ENCODE data around the gene KIF26B. TPM values are rescaled to one million over a fixed set of nuclear protein-coding genes. Genes with fewer than 3 reads are reported as not detected.

Gene KIF26B
- polyA plus RNA-seq, 1 of the 3 experiments (the other 2 are of a cell fraction), result 2.6 TPM

GRCh38 chr1:245153081-245153551, 1.7 kb upstream of the KIF26B start:
- peak; percentile 80 for DNase-seq
- H3K79me2 ChIP-seq (ENCODE audit: insufficient read depth), result peaks cover 30% of the 10 kb centered on the region
- ChIA-PET CTCF (interaction anchor here (0.5 to 7.0 kb wide), 108 partner anchors 8 to 1616 kb away, joined by 3 to 83 read pairs (median 3); a partner anchor contains a TSS), POLR2A (interaction anchor here (1.1 to 4.5 kb wide), 6 partner anchors 191 to 853 kb away, joined by 3 to 25 read pairs (median 4); no protein-coding TSS in a partner anchor)
- peaks cover 9% of the 10 kb centered on the region for H3F3A ChIP-seq (replicated peaks; ENCODE audit: insufficient read depth)
- no peaks in the 10 kb centered on the region; the same call in 1 of the 2 replicates for H4K20me1 ChIP-seq (ENCODE audit: insufficient read depth)
- peak overlapping the region; percentile 92 for H3K4me2 ChIP-seq
- H3K27me3 ChIP-seq (ENCODE audit: insufficient read depth), result no peaks in the 10 kb centered on the region
- TF ChIP-seq, protein P1, sequence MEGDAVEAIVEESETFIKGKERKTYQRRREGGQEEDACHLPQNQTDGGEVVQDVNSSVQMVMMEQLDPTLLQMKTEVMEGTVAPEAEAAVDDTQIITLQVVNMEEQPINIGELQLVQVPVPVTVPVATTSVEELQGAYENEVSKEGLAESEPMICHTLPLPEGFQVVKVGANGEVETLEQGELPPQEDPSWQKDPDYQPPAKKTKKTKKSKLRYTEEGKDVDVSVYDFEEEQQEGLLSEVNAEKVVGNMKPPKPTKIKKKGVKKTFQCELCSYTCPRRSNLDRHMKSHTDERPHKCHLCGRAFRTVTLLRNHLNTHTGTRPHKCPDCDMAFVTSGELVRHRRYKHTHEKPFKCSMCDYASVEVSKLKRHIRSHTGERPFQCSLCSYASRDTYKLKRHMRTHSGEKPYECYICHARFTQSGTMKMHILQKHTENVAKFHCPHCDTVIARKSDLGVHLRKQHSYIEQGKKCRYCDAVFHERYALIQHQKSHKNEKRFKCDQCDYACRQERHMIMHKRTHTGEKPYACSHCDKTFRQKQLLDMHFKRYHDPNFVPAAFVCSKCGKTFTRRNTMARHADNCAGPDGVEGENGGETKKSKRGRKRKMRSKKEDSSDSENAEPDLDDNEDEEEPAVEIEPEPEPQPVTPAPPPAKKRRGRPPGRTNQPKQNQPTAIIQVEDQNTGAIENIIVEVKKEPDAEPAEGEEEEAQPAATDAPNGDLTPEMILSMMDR (IDR thresholded peaks at IDR 0.05), result peak; percentile 91
- peak; percentile 72; the same call in 1 of the 2 replicates for TF ChIP-seq FOXJ3 (CRISPR knock-in tag; IDR thresholded peaks at IDR 0.05)
- no peak for TF ChIP-seq FOXM1 (IDR thresholded peaks at IDR 0.05; ENCODE audit: low read depth)
- peak; percentile 4; the same call in 1 of the 2 replicates for TF ChIP-seq YY1 (IDR thresholded peaks at IDR 0.05; ENCODE audit: low read depth)
- TF ChIP-seq ZBTB33 (IDR thresholded peaks at IDR 0.05; ENCODE audit: borderline replicate concordance, low read depth), result no peak
- peak; percentile 52 for TF ChIP-seq SMC3 (IDR thresholded peaks at IDR 0.05; ENCODE audit: low read depth, low read length)
- TF ChIP-seq RAD21 (IDR thresholded peaks at IDR 0.05; ENCODE audit: low read length), result peak; percentile 91
- H3K4me1 ChIP-seq (ENCODE audit: control insufficient read depth in 1 of 2, insufficient read depth in 2 of 2, low read depth in 1 of 2, low read length in 1 of 2), result peaks cover 0 to 16% of the 10 kb centered on the region in 2 experiments; a peak in 2 of 4 replicates
- H3K36me3 ChIP-seq (replicated peaks in 1 of 2; ENCODE audit: control insufficient read depth in 1 of 2, insufficient read depth in 2 of 2, low read length in 1 of 2), result peaks cover 4 to 9% of the 10 kb centered on the region in 2 experiments
- H2AFZ ChIP-seq (ENCODE audit: low read depth), result peak overlapping the region; percentile 91
- WGBS (ENCODE audit: low lambda C conversion rate), result 1% methylated on average over 20 of the region's 29 CpGs
- peak overlapping the region; percentile 84 to 99 for H3K4me3 ChIP-seq (ENCODE audit: low read depth in 2 of 2, low read length in 1 of 2)
- no peaks in the 10 kb centered on the region for H3K9me3 ChIP-seq
- H3K27ac ChIP-seq (ENCODE audit: low read depth in 2 of 2, low read length in 1 of 2), result peak overlapping the region in 1 of 2 experiments; percentile 98; a peak in 2 of 4 replicates
- no peaks in the 10 kb centered on the region for H3K9me2 ChIP-seq
- H3K9ac ChIP-seq, result peak overlapping the region; percentile 61; the same call in 1 of the 2 replicates

- no peaks in the 10 kb centered on the region for H3K9me2 ChIP-seq
- peak overlapping the region; percentile 92 for H3K4me2 ChIP-seq
- DNase-seq, result peak; percentile 74
- H3K36me3 ChIP-seq (replicated peaks in 1 of 2; ENCODE audit: control insufficient read depth in 1 of 2, insufficient read depth in 2 of 2, low read length in 1 of 2), result peaks cover 5 to 13% of the 10 kb centered on the region in 2 experiments
- no peaks in the 10 kb centered on the region for H3K9me3 ChIP-seq
- WGBS (ENCODE audit: low lambda C conversion rate), result under 1% methylated on average over 21 of the region's 76 CpGs
- H3K9ac ChIP-seq, result peak overlapping the region; percentile 61; the same call in 1 of the 2 replicates
- H3K4me3 ChIP-seq (ENCODE audit: low read depth in 2 of 2, low read length in 1 of 2), result peak overlapping the region; percentile 84 to 99
- no peaks in the 10 kb centered on the region; the same call in 1 of the 2 replicates for H4K20me1 ChIP-seq (ENCODE audit: insufficient read depth)
- peaks cover 36% of the 10 kb centered on the region for H3K79me2 ChIP-seq (ENCODE audit: insufficient read depth)
- POLR2A ChIA-PET, result interaction anchor here (0.9 to 4.5 kb wide), 8 partner anchors 190 to 852 kb away, joined by 3 to 25 read pairs (median 4); no protein-coding TSS in a partner anchor
- CTCF ChIA-PET, result interaction anchor here (0.6 to 7.0 kb wide), 89 partner anchors 9 to 1344 kb away, joined by 3 to 83 read pairs (median 4); a partner anchor contains a TSS
- H3K4me1 ChIP-seq (ENCODE audit: control insufficient read depth in 1 of 2, insufficient read depth in 2 of 2, low read depth in 1 of 2, low read length in 1 of 2), result peaks cover 0 to 20% of the 10 kb centered on the region in 2 experiments; a peak in 2 of 4 replicates
- H3F3A ChIP-seq (replicated peaks; ENCODE audit: insufficient read depth), result peaks cover 9% of the 10 kb centered on the region
- peak overlapping the region; percentile 91 for H2AFZ ChIP-seq (ENCODE audit: low read depth)
- no peaks in the 10 kb centered on the region for H3K27me3 ChIP-seq (ENCODE audit: insufficient read depth)
- H3K27ac ChIP-seq (ENCODE audit: low read depth in 2 of 2, low read length in 1 of 2), result peak overlapping the region; percentile 68 to 98; a peak in 3 of 4 replicates
- peak; percentile 15; the same call in 1 of the 2 replicates for TF ChIP-seq YY1 (IDR thresholded peaks at IDR 0.05; ENCODE audit: low read depth)
- TF ChIP-seq USF1 (IDR thresholded peaks at IDR 0.05; ENCODE audit: borderline replicate concordance, low read depth), result peak; percentile 79
- TF ChIP-seq NFIC (IDR thresholded peaks at IDR 0.05; ENCODE audit: borderline replicate concordance), result 0 out of 2 replicates have a peak, but pooled peaks have one; percentile 5
- peak; percentile 87 for TF ChIP-seq MXI1 (IDR thresholded peaks at IDR 0.05; ENCODE audit: low read depth, low read length)
- TF ChIP-seq FOXJ3 (CRISPR knock-in tag; IDR thresholded peaks at IDR 0.05), result 0 out of 2 replicates have a peak, but pooled peaks have one; percentile 8
- TF ChIP-seq, protein P2, sequence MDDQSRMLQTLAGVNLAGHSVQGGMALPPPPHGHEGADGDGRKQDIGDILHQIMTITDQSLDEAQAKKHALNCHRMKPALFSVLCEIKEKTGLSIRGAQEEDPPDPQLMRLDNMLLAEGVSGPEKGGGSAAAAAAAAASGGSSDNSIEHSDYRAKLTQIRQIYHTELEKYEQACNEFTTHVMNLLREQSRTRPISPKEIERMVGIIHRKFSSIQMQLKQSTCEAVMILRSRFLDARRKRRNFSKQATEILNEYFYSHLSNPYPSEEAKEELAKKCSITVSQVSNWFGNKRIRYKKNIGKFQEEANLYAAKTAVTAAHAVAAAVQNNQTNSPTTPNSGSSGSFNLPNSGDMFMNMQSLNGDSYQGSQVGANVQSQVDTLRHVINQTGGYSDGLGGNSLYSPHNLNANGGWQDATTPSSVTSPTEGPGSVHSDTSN (IDR thresholded peaks at IDR 0.05), result peak; percentile 28; the same call in 1 of the 2 replicates
- no peak for TF ChIP-seq EP300 (IDR thresholded peaks at IDR 0.05; ENCODE audit: borderline replicate concordance in 1 of 2, low read depth in 1 of 2, low read length in 1 of 2)
These were observed 995 bp upstream of the KIF26B start for GRCh38 chr1:245153552-245154428.

Measured in SK-N-SH (cell line).